Fibroblast of lung (primary cell): ENCODE data around the gene MAPT. TPM values are rescaled to one million over a fixed set of nuclear protein-coding genes. Genes with fewer than 3 reads are reported as not detected.

Experiments used
- DNase-seq, 2 donors: peaks; one replicate each; pipeline versions ENCODE4 v3.0.0 to v3.0.0-alpha.2; 2010; ENCODE audit warnings: low read depth in 2 of 2
- H2AFZ ChIP-seq: 2 replicates; pipeline ENCODE4 v1.5.1; 2012; ENCODE audit warnings: low read length, control low read depth, inconsistent platforms
- H3K27ac ChIP-seq: 2 replicates; pipeline ENCODE4 v1.5.1; 2011; ENCODE audit warnings: low read length, control low read depth; ENCODE audit not compliant: insufficient read depth
- H3K27me3 ChIP-seq: 2 replicates; pipeline ENCODE4 v1.5.1; 2011; ENCODE audit warnings: mild to moderate bottlenecking, low read length; ENCODE audit not compliant: control insufficient read depth, insufficient read depth
- H3K36me3 ChIP-seq: 2 replicates; pipeline ENCODE4 v1.5.1; 2011; ENCODE audit warnings: low read length; ENCODE audit not compliant: control insufficient read depth, insufficient read depth
- H3K4me1 ChIP-seq: 2 replicates; pipeline ENCODE4 v1.5.1; 2011; ENCODE audit warnings: low read length; ENCODE audit not compliant: control insufficient read depth, insufficient read depth; ENCODE audit errors: extremely low read depth
- H3K4me2 ChIP-seq: 2 replicates; pipeline ENCODE4 v1.5.1; 2011; ENCODE audit warnings: low read length, control low read depth; ENCODE audit not compliant: insufficient read depth; ENCODE audit errors: extremely low read depth
- H3K4me3 ChIP-seq, 4 experiments: fragments of 200-600 bp in 1 of 4; sonication (generic) in 1 of 4; replicated peaks in 1 of 4; 2 replicates each; pipeline ENCODE4 v1.5.1; 2011 to 2016; ENCODE audit warnings: low read length in 4 of 4, low read depth in 3 of 4, mild to moderate bottlenecking in 3 of 4, control low read depth in 2 of 4, inconsistent platforms in 1 of 4, mixed read lengths in 1 of 4; ENCODE audit not compliant: insufficient read depth in 1 of 4; ENCODE audit errors: control extremely low read depth in 1 of 4
- H3K79me2 ChIP-seq: 2 replicates; pipeline ENCODE4 v1.5.1; 2012; ENCODE audit warnings: mild to moderate bottlenecking, low read length, inconsistent platforms; ENCODE audit not compliant: control insufficient read depth, insufficient read depth
- H3K9ac ChIP-seq: 2 replicates; pipeline ENCODE4 v1.5.1; 2011; ENCODE audit warnings: mild to moderate bottlenecking, low read length, control low read depth; ENCODE audit not compliant: insufficient read depth
- H3K9me3 ChIP-seq: 2 replicates; pipeline ENCODE4 v1.5.1; 2012; ENCODE audit warnings: low read depth, low read length; ENCODE audit not compliant: control insufficient read depth, insufficient read depth
- H4K20me1 ChIP-seq: 2 replicates; pipeline ENCODE4 v1.5.1; 2011; ENCODE audit warnings: low read length; ENCODE audit not compliant: control insufficient read depth, insufficient read depth; ENCODE audit errors: extremely low read depth
- CTCF ChIP-seq, 2 donors: IDR thresholded peaks in 1 of 2; conservative IDR thresholded peaks in 1 of 2; 1 replicate in 1 of 2; 2 replicates in 1 of 2; pipeline ENCODE4 v1.5.1; 2011 to 2012; ENCODE audit warnings: low read length in 2 of 2, control low read depth in 1 of 2, inconsistent platforms in 1 of 2, low read depth in 1 of 2, mild to moderate bottlenecking in 1 of 2
- EZH2 ChIP-seq: IDR thresholded peaks from 2 replicates; pipeline ENCODE4 v1.5.1; 2012; ENCODE audit warnings: low read length, control low read depth, mild to moderate bottlenecking; ENCODE audit errors: missing control alignments
- polyA plus RNA-seq, 2 donors: library from polyadenylated mRNA; depleted of rRNA in 1 of 2; stranded (reverse) in 1 of 2; unstranded in 1 of 2; fragments of >200 nt; gene quantifications; 2 replicates each; pipeline ENCODE4 v1.2.1, GENCODE V29; 2011 to 2012; ENCODE audit warnings: missing spikeins in 1 of 2
- total RNA-seq: library from RNA; depleted of rRNA; stranded (reverse); fragments of >200 nt; gene quantifications from 2 replicates; pipeline ENCODE4 v1.2.1, GENCODE V29; 2014

Gene MAPT
- total and polyA plus RNA-seq, 2 donors (not counting 1 experiment from before 2014, with no cell fraction given) = 0.09 to 0.50 TPM

GRCh38 chr17:45951403-45951802 is 57.0 kb downstream of the MAPT start:
- TF ChIP-seq CTCF (conservative IDR thresholded peaks at IDR 0.05 in 1 of 2, IDR thresholded peaks at IDR 0.05 in 1 of 2; ENCODE audit: low read depth in 1 of 2, low read length in 2 of 2) (no peak), EZH2 (no peak)
- H3K4me2 ChIP-seq = no peak overlapping the region
- H3K4me3 ChIP-seq = no peak overlapping the region
- H3K4me1 ChIP-seq = peaks cover 2% of the 10 kb centered on the region
- DNase-seq = no peak
- H3K27ac ChIP-seq = no peak overlapping the region
- no peaks in the 10 kb centered on the region for H4K20me1 ChIP-seq
- no peaks in the 10 kb centered on the region for H3K9me3 ChIP-seq
- peaks cover 14% of the 10 kb centered on the region for H3K27me3 ChIP-seq
- no peaks in the 10 kb centered on the region for H3K36me3 ChIP-seq
- no peak overlapping the region for H2AFZ ChIP-seq
- H3K79me2 ChIP-seq = no peaks in the 10 kb centered on the region
- H3K9ac ChIP-seq = no peak overlapping the region

- Histone ChIP-seq H3K4me3 (no peak overlapping the region), H3K9me3 (no peaks in the 10 kb centered on the region), H3K27me3 (peaks cover 14% of the 10 kb centered on the region), H3K4me1 (peaks cover 2% of the 10 kb centered on the region), H3K4me2 (no peak overlapping the region), H3K9ac (no peak overlapping the region), H4K20me1 (no peaks in the 10 kb centered on the region), H3K27ac (no peak overlapping the region), H3K79me2 (no peaks in the 10 kb centered on the region), H2AFZ (no peak overlapping the region), H3K36me3 (no peaks in the 10 kb centered on the region)
- DNase-seq = no peak
- no peak for TF ChIP-seq CTCF (conservative IDR thresholded peaks at IDR 0.05 in 1 of 2, IDR thresholded peaks at IDR 0.05 in 1 of 2; ENCODE audit: low read depth in 1 of 2, low read length in 2 of 2)
- no peak for TF ChIP-seq EZH2
Observed at GRCh38 chr17:45951941-45952340, 57.6 kb downstream of the MAPT start.

- Histone ChIP-seq H2AFZ (no peak overlapping the region), H3K4me1 (peaks cover 2% of the 10 kb centered on the region), H3K27ac (no peak overlapping the region), H3K4me3 (no peak overlapping the region), H3K36me3 (no peaks in the 10 kb centered on the region), H3K9me3 (no peaks in the 10 kb centered on the region), H3K9ac (no peak overlapping the region), H3K4me2 (no peak overlapping the region), H3K79me2 (no peaks in the 10 kb centered on the region), H4K20me1 (no peaks in the 10 kb centered on the region), H3K27me3 (peaks cover 14% of the 10 kb centered on the region)
- TF ChIP-seq CTCF (conservative IDR thresholded peaks at IDR 0.05 in 1 of 2, IDR thresholded peaks at IDR 0.05 in 1 of 2; ENCODE audit: low read depth in 1 of 2, low read length in 2 of 2) = no peak
- no peak for TF ChIP-seq EZH2
- DNase-seq = no peak
Observed at GRCh38 chr17:45952814-45953320, 58.5 kb downstream of the MAPT start.
